CD1c-positive myeloid dendritic cell (primary cell): ENCODE results near the gene PRMT1.

Source experiments
- DNase-seq: peaks from one replicate; pipeline ENCODE4 v3.0.0-alpha.2; 2016; ENCODE audit errors: extremely low spot score

PRMT1 gene

GRCh38 chr19:49688531-49689132 lies 11.6 kb downstream of the PRMT1 start:
- no peak for DNase-seq

GRCh38 chr19:49689133-49690078 lies 12.3 kb downstream of the PRMT1 start, which contains the start of gene ADM5:
ADM5 (plus strand) TSS chr19:49689594; CDS start chr19:49689838, 244 bp downstream.
- DNase-seq = peak; percentile 13

GRCh38 chr19:49690079-49690655 lies 13.1 kb downstream of the PRMT1 start:
- no peak for DNase-seq

- DNase-seq = peak; percentile 19
Measured at GRCh38 chr19:49690656-49691242, 13.7 kb downstream of the PRMT1 start, which contains the start of gene CPT1C. CPT1C (plus strand) TSS chr19:49691116; CDS start chr19:49692253, 1,137 bp downstream.

- DNase-seq = no peak
Measured at GRCh38 chr19:49691243-49692146, 14.4 kb downstream of the PRMT1 start.

GRCh38 chr19:49692147-49692506 lies 15.1 kb downstream of the PRMT1 start:
- DNase-seq = no peak

GRCh38 chr19:49696115-49696514 lies 19.0 kb downstream of the PRMT1 start:
- DNase-seq = no peak

- no peak for DNase-seq
Measured at GRCh38 chr19:49696865-49697264, 19.8 kb downstream of the PRMT1 start.

- DNase-seq = no peak
Measured at GRCh38 chr19:49699364-49699763, 22.3 kb downstream of the PRMT1 start.

- DNase-seq = no peak
Measured at GRCh38 chr19:49700563-49700962, 23.5 kb downstream of the PRMT1 start.

GRCh38 chr19:49701271-49701786 lies 24.3 kb downstream of the PRMT1 start:
- DNase-seq = no peak

- DNase-seq = no peak
Measured at GRCh38 chr19:49704888-49705642, 28.0 kb downstream of the PRMT1 start.

- DNase-seq = no peak
Measured at GRCh38 chr19:49705919-49706318, 28.8 kb downstream of the PRMT1 start.

- DNase-seq = no peak
Measured at GRCh38 chr19:49710372-49710951, 33.4 kb downstream of the PRMT1 start.

GRCh38 chr19:49712397-49712859 lies 35.4 kb downstream of the PRMT1 start:
- no peak for DNase-seq

- DNase-seq = no peak
Measured at GRCh38 chr19:49713236-49713845, 36.3 kb downstream of the PRMT1 start.

GRCh38 chr19:49716154-49716553 lies 39.1 kb downstream of the PRMT1 start:
- DNase-seq = peak; percentile 46

GRCh38 chr19:49718511-49718910 lies 41.4 kb downstream of the PRMT1 start:
- DNase-seq = no peak

GRCh38 chr19:49718991-49719390 lies 41.9 kb downstream of the PRMT1 start:
- no peak for DNase-seq
